Measurements from ENCODE around the gene CASP10. TPM values are rescaled to one million over a fixed set of nuclear protein-coding genes. Genes with fewer than 3 reads are reported as not detected.
"Not testable (repeated sequence)": the region's sequence is repeated elsewhere in the genome, so short reads cannot be mapped to it uniquely, and the experiment has no call there.

Gene CASP10
- total and polyA plus RNA-seq, 2 donors (not counting 1 experiment from before 2014, with no cell fraction given) = 16.0 to 34.3 TPM

GRCh38 chr2:201237486-201238123, 54.7 kb downstream of the CASP10 start:
- H3K9ac ChIP-seq (ENCODE audit: low read length) = no peak overlapping the region
- intact Hi-C loops (cut with micrococcal nuclease) = loop anchor here (2.0 to 10.0 kb wide), 4 partner anchors 41 to 1137 kb away; partner anchors contain the start of genes BMPR2, FZD7 and NOP58
- Mint-ChIP-seq H3K4me3 (no peak overlapping the region), H3K27ac (peak overlapping the region; percentile 23), H3K4me1 (peaks cover 68% of the 10 kb centered on the region), H3K9me3 (ENCODE audit: insufficient read depth) (no peaks in the 10 kb centered on the region), H3K27me3 (no peaks in the 10 kb centered on the region)
- H2AFZ ChIP-seq (ENCODE audit: insufficient read depth, low read depth, low read length, poor library complexity, severe bottlenecking) = no peak overlapping the region
- peaks cover 78% of the 10 kb centered on the region for H3K79me2 ChIP-seq (ENCODE audit: control insufficient read depth, insufficient read depth, low read length)
- POLR2A ChIA-PET = interaction anchor here (0.5 to 1.5 kb wide), 5 partner anchors 16 to 55 kb away, joined by 5 to 7 read pairs (median 6); partner anchors contain the start of gene CASP10
- CTCF ChIA-PET = interaction anchor here (0.7 to 7.3 kb wide), 22 partner anchors 9 to 941 kb away, joined by 3 to 172 read pairs (median 4); partner anchors contain the start of genes CASP10, CASP8 and FLACC1
- no peaks in the 10 kb centered on the region for H3K27me3 ChIP-seq (replicated peaks in 1 of 4; ENCODE audit: control extremely low read depth in 1 of 4, control insufficient read depth in 3 of 4, insufficient read depth in 4 of 4, low read length in 3 of 4)
- no peak overlapping the region for H3K4me3 ChIP-seq (ENCODE audit: control extremely low read depth in 1 of 5, extremely low read depth in 1 of 5, insufficient read depth in 1 of 5, low read depth in 2 of 5, low read length in 4 of 5)
- TF ChIP-seq EZH2 (IDR thresholded peaks at IDR 0.05; ENCODE audit: borderline replicate concordance, insufficient read depth, low read depth, low read length, poor library complexity, severe bottlenecking) = no peak
- no peak for TF ChIP-seq CTCF (IDR thresholded peaks at IDR 0.05)
- H3K4me2 ChIP-seq (replicated peaks; ENCODE audit: low read depth, low read length, poor library complexity, severe bottlenecking) = peak overlapping the region; percentile 7
- WGBS (ENCODE audit: insufficient coverage) = 14% methylated on average over 2 of the region's 7 CpGs
- H3K27ac ChIP-seq (ENCODE audit: low read length in 2 of 2) = peak overlapping the region in 1 of 2 donors; percentile 23
- H3K36me3 ChIP-seq (replicated peaks in 1 of 2; ENCODE audit: control extremely low read depth in 1 of 2, control insufficient read depth in 1 of 2, extremely low read depth in 1 of 2, insufficient read depth in 2 of 2, low read length in 1 of 2) = peaks cover 0 to 3% of the 10 kb centered on the region in 2 experiments
- H4K20me1 ChIP-seq (ENCODE audit: control insufficient read depth, insufficient read depth, low read length, poor library complexity, severe bottlenecking) = no peaks in the 10 kb centered on the region
- peaks cover 59 to 66% of the 10 kb centered on the region in 2 donors for H3K4me1 ChIP-seq (ENCODE audit: control insufficient read depth in 2 of 2, insufficient read depth in 2 of 2, low read length in 2 of 2)
- no peaks in the 10 kb centered on the region for H3K9me3 ChIP-seq (ENCODE audit: control extremely low read depth in 1 of 3, control insufficient read depth in 2 of 3, insufficient read depth in 1 of 3, low read length in 2 of 3)
- no peak for DNase-seq
- no peak for ATAC-seq (ENCODE audit: low read depth)

- ATAC-seq (ENCODE audit: low read depth); H3K27me3 ChIP-seq (replicated peaks in 1 of 4; ENCODE audit: control extremely low read depth in 1 of 4, control insufficient read depth in 3 of 4, insufficient read depth in 4 of 4, low read length in 3 of 4); H2AFZ ChIP-seq (ENCODE audit: insufficient read depth, low read depth, low read length, poor library complexity, severe bottlenecking); H3K36me3 ChIP-seq (replicated peaks in 1 of 2; ENCODE audit: control extremely low read depth in 1 of 2, control insufficient read depth in 1 of 2, extremely low read depth in 1 of 2, insufficient read depth in 2 of 2, low read length in 1 of 2); POLR2A ChIA-PET; H3K9me3 Mint-ChIP-seq (ENCODE audit: insufficient read depth); H4K20me1 ChIP-seq (ENCODE audit: control insufficient read depth, insufficient read depth, low read length, poor library complexity, severe bottlenecking); H3K9ac ChIP-seq (ENCODE audit: low read length); H3K9me3 ChIP-seq (ENCODE audit: control extremely low read depth in 1 of 3, control insufficient read depth in 2 of 3, insufficient read depth in 1 of 3, low read length in 2 of 3); DNase-seq; H3K4me3 ChIP-seq (ENCODE audit: control extremely low read depth in 1 of 5, extremely low read depth in 1 of 5, insufficient read depth in 1 of 5, low read depth in 2 of 5, low read length in 4 of 5); H3K27me3 Mint-ChIP-seq; H3K4me2 ChIP-seq (replicated peaks; ENCODE audit: low read depth, low read length, poor library complexity, severe bottlenecking): not testable (repeated sequence)
- peak overlapping the region; percentile 67 for H3K27ac Mint-ChIP-seq
- WGBS (ENCODE audit: insufficient coverage) = 92% methylated on average over 10 of the region's 21 CpGs
- intact Hi-C loops (cut with micrococcal nuclease) = loop anchor here (10.0 kb wide), 3 partner anchors 795 to 1135 kb away; partner anchors contain the start of genes BMPR2, FZD7 and NOP58
- peak overlapping the region; percentile 3 for H3K4me3 Mint-ChIP-seq
- H3K4me1 Mint-ChIP-seq = peaks cover 71% of the 10 kb centered on the region
- CTCF ChIA-PET = interaction anchor here (1.1 kb wide), 1 partner anchor 124 kb away, joined by 7 read pairs; no protein-coding TSS in a partner anchor
- peaks cover 52 to 66% of the 10 kb centered on the region in 2 donors for H3K4me1 ChIP-seq (ENCODE audit: control insufficient read depth in 2 of 2, insufficient read depth in 2 of 2, low read length in 2 of 2)
- peaks cover 85% of the 10 kb centered on the region for H3K79me2 ChIP-seq (ENCODE audit: control insufficient read depth, insufficient read depth, low read length)
- peak overlapping the region in 1 of 2 donors; percentile 40 for H3K27ac ChIP-seq (ENCODE audit: low read length in 2 of 2)
Measured at GRCh38 chr2:201239167-201239935, 56.4 kb downstream of the CASP10 start.
